HCEC 1CT (cell line): ENCODE data around the gene RAF1.
"Not testable (repeated sequence)": the region's sequence is repeated elsewhere in the genome, so short reads cannot be mapped to it uniquely, and the experiment has no call there.

Source experiments
- DNase-seq: peaks from one replicate; pipeline ENCODE4 v3.0.0-alpha.2; 2017

RAF1 gene

DNA sequence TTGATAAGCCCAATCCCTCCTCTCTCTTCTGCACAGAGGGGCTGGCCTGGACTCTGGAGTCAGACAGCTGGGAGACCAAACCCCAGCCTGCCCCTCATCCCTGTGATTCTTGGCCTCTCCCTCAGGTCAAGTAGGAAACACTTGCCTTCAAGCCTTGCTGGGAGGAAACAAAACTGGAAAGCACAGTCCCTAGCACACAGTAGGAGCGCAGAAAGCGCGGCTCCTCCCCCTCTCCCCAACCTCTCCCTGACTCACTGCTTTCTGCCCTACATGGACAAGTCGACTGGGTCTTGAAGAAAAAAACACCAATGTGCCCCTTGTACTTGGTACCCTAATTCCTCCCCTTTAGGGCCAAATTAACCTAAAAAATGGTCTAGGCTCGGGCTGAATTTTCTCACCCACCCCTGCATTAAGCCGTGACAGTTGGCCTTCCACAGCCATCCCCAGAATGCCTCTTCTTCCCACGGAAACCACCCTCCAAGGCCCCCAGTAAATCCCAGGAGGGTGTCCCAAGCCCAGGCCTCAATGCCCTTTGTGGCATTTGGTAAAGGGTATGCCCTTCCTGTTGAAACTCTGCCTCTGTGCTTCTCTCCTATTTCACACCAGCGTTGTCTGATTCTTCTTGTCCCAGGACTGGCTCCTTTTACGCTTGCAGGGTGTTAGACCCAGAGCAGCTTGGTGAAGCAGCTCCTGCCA, 11.3 kb upstream of the RAF1 start:
- DNase-seq: no peak

DNA sequence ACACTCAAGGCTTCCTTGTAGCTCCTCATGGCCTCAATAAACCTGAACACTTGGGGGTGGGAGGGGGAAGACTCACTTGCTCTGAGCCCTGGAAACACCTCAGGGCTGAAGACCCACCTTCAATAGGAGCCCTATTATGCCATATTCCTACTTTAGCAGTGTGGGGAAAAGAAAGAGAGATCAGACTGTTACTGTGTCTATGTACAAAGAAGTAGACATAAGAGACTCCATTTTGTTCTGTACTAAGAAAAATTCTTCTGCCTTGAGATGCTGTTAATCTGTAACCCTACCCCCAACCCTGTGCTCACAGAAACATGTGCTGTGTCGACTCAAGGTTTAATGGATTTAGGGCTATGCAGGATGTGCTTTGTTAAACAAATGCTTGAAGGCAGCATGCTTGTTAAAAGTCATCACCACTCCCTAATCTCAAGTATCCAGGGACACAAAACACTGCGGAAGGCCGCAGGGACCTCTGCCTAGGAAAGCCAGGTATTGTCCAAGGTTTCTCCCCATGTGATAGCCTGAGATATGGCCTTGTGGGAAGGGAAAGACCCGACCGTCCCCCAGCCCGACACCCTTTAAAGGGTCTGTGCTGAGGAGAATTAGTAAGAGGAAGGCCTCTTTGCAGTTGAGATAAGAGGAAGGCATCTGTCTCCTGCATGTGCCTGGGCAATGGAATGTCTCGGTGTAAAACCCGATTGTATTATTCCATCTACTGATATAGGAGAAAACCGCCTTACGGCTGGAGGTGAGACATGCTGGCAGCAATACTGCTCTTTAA, 10.2 kb upstream of the RAF1 start:
- DNase-seq: not testable (repeated sequence)

DNA sequence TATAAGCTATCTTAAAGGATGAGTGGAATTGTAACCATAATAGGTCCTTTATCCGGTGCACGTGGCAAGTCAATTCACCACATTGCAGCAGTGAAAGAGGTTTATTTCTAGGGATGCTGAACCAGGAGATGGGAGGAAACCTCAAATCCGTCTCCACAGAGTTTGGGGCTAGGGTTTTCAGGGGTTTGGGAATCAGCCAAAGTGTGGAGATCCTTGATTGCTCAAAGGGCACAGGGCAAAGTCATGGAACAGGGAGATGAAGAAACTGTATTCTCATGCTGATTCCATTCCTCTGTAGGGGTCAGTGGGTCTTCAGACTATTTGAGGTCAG, 7.2 kb upstream of the RAF1 start:
- DNase-seq: no peak

DNA sequence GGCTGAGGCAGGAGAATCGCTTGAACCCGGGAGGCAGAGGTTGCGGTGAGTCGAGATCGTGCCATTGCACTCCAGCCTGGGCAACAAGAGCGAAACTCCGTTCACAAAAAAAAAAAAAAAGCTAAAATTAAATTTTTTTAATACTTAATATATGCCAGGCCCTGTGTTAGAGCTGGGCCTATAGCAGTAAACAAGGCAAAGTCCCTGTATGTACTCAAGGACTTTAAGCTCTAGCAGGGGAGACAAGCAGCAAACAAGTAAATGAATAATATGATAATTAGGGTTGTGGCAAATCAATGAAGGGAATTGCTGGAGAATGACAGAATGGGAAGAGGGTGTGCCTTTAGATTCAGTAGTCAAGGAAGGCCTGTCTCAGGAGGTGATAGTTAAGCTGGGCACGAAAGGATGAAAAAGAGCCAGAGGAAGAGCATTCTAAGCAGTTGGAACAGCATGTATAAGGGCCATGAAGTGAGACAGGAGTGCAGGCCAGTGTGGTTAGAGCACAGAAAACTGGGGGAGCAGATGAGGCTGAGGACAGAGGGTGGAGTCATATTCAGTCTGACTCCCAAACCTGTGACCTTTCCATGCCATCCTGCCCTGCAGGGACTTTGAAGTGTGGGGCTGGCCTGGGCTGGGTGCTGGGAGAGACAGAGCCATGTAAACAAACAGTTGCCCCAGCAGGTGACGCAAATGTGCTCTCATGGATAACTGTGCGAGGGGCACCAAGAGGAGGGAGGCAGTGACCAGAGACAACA, 6.6 kb upstream of the RAF1 start:
- DNase-seq: no peak

DNA sequence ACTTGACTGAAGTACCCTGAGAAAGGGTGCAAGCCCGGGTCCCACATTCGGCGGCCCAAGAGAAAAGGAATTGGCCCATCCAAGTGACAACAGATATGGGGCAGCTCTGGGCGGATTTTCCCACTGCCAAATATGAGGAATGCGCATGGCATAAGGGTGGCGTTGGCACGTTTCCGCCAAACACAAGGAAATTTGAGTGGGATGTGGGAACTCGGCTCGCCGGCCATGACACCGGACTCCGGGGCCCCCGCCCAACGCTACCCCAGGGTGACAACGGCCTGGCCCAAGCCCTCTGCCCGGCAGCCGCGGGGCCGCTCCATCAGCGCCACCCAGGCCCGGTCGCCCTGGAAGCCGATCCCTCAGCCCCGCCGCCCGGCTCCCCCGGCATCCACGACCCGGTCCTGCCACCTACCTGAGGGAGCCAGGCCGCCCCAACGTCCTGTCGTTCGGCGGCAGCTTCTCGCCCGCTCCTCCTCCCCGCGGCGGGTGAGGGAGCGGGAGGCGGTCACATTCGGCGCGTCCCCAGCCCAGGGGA, 449 bp downstream of the RAF1 start:
- no peak for DNase-seq

DNA sequence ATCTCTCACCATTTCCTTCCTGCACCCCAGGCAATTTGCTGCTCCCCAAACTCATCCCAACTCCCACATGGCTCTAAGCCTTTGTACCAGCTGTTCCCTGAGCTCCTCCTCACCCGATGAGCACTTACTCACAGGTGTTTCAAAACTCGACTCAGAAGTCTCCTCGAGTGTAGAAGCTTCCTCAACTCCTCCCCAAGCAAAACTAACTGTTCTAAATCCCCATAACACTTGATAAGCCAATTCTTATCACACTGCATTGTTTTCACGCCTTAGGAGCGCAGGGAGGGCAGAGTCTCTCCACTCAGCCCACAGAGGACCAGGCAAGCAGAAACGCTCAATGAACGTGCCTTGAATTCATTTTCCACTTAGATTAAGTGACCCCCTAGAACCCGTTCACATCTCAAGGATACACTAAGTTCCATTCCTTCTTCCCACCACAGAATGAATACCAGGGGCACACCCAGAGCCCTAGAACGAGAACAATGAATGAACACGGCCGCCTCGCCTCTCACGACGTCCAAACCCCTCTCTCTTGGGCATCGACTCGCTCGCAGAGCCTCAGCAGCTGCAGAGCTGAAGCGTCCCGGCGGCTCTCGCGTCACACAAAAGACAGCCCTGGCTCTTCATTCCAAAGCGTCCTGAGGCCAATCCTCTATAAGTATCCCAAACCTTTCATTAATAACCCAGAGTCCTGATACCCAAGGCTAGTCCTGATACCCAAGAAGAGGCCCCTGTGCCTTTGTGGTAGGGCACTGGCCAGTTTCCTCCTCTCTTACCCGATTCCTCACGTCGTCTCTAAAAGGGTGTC, 1.1 kb downstream of the RAF1 start:
- DNase-seq: peak; percentile 76

DNA sequence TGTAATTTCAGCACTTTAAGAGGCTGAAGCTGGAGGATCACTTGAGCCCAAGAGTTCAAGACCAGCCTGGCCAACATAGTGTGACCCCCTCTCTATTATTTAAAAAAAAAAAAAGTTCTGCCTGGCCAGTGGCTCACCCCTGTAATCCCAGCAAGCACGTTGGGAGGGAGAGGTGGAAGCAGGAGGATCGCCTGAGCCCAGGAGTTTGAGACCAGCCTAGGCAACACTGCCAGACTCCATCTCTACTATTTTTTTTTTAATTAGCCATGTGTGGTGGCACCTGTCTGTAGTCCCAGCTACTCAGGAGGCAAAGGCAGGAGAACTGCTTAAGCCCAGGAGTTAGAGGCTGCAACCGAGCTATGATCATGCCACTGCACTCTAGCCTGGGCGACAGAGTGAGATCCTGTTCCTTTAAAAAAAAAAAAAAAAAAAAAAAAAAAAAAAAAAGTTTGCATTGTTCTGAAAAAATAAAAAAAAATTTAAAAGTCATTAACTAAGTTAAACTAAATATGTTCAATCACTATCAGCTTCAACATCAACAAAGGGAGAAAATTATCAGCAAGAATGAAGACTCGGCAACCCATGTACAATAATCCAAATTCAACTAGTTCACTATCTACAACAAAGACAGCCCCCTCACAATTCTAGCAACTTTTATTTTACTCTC, 1.9 kb downstream of the RAF1 start:
- DNase-seq: no peak

DNA sequence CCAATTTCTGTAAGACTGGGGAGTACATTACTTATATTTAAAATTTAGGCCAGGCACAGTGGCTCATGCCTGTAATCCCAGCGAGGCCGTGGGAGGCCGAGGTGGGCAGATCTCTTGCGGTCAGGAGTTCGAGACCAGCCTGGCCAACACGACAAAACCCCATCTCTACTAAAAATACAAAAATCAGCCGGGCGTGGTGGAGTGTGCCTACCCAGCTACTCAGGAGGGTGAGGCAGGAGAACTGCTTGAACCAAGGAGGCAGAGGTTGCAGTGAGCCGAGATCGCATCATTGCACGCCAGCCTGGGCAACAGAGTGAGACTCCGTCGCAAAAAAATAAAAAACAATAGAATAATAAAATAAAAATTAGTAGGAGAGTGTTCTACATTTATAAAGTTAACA, 2.5 kb downstream of the RAF1 start:
- DNase-seq: not testable (repeated sequence)

DNA sequence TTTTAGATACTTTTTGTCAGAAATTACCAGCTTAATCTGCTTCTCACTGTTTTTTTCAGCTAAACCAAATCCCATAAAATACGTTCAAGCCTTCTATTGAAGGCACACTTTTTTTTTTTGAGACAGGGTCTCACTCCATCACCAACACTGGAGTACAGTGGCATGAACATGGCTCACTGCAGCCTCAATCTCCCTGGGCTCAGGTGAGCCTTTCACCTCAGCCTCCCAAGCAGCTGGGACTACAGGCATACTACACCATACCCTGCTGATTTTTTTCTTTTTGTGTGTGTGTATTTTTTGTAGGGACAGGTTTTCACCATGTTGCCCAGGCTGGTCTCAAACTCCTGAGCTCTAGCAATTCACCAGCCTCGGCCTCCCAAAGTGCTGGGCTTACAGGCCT, 3.7 kb downstream of the RAF1 start:
- no peak for DNase-seq

DNA sequence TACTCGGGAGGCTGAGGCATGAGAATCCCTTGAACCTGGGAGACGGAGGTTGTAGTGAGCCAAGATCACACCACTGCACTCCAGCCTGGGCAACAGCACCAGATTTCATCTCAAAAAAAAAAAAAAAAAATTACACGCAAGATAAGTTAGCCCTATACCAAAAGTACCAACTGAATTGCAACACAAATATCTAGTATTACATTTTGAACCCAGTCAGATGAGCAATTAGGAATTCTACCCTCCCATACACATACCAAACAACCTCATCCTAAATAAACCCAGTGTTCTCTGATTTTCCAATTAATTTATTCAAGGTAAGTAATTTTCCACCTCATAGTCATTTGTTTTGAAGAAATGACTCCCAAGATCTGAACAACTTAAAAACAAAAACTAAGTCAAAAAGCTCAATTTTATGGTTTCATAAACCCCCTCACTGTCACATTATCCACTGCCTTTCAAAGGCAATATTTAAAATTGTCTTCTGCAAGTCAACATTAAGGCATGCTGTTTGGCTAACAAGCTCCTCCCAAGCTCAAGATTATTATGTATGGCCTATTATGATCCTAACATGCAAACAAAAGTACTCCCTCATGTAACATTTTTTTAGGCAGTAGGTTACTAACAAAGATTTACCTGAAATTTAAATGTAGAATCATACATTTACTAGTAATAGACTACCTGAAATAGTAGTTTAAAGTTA, 4.5 kb downstream of the RAF1 start:
- DNase-seq: peak; percentile 68

DNA sequence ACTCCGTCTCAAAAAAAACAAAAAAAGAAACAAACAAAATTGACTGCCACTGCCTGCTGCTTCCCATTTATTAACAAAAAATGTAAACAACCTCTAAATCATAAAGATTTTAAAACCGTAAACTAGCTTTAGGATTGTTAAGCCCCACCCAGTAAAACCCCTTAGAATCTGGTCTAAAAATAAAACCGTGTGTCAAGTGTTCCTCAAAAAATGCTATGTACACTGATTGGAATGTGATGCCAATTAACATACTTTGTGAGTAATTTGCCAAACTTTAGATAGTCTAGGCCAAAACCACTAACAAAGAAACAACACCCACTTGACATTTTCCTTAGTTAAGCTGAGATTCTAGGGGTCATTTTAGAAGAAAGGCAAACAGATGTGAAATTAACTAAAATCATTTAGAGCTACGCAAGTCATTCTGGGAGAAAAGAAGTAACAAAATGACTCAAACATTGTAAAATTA, 5.3 kb downstream of the RAF1 start:
- peak; percentile 87 for DNase-seq

DNA sequence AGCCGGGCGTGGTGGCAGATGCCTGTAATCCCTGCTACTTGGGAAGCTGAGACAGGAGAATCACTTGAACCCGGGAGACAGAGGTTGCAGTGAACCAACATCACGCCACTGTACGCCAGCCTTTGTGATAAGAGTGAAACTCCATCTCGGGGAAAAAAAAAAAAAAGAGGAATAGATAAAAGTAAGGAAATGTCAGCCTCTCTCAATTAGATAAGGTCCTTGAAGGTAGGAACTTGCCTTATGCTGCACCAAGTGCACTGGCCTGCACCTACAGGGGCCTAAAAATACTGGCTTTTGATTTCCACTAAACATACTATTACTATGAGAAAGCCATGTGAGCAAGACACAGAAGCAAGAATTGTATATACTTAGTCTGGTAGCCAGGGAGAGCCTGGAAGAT, 7.1 kb downstream of the RAF1 start:
- no peak for DNase-seq

DNA sequence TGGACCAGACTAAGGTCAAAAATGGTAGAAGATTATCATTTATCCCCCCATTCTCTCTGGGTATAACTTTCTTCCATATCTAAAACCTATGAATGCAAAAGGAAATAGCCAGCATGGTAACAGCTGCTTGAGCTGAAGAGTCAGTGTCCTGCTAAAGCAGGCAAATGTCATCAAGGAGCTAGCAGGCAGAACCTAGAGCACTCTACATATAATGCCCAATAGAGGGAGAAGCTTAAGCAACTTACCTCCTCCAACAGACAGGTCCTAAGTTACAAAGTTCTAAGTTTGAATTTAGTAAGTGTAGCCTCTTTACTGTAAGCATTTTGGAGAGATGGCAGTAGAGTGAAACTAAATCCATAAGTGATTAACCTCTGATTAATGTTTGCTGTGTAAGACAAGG, 7.7 kb downstream of the RAF1 start:
- no peak for DNase-seq

DNA sequence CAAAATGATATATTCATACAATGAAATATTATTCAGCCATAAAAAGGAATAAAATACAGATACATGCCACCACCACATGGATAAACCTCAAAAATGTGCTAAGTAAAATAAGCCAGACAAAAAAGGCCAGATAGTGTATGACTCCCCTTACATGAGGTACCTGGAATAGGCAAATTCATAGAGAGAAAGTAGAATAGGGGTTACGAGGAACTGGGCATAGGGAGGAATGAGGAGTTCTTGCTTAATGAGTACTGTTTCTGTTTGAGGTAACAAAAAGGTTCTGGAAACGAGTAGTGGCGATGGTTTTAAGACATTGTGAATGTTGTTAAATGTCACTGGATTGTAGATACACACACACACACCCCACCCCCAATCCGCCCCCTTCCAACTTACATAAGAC, 8.2 kb downstream of the RAF1 start:
- no peak for DNase-seq

DNA sequence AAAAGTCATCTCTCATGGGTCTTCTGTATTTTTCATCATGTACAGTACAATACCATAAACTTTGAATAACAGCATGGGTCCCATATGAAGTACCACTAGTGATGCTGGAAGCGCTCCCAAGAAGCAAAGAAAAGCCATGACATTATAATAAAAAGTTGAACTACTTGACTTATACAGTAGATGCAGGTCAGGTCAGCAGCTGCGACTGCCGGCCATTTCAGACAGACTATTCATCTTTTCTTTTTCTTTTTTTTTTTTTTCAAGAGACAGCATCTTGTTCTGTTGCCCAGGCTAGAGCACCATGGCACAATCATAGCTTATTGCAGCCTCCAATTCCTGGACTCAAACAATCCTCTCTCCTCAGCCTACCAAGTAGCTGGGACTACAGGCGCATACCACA, 10.2 kb downstream of the RAF1 start:
- no peak for DNase-seq

DNA sequence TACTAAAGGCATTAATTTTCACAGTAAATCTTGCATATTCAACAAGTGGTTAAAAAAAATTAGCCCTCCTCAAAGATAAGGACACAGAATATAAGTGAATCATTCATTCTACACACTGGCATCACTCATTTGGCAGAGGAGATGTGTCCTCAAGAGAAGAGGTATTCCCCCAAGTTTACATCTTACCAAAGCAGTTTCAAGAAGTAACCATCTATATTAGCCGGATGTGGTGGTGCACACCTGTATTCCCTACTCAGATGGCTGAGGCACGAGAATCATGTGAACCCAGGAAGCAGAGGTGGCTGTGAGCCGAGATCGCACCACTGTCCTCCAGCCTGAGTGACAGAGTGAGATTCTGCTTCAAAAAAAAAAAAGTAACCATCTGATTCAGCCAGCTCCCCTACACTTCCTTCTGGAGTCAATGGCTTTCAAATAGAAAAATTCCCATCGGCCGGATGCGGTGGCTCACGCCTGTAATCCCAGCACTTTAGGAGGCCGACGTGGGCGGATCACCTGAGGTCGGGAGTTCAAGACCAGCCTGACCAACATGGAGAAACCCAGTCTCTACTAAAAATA, 15.4 kb downstream of the RAF1 start:
- DNase-seq: no peak

DNA sequence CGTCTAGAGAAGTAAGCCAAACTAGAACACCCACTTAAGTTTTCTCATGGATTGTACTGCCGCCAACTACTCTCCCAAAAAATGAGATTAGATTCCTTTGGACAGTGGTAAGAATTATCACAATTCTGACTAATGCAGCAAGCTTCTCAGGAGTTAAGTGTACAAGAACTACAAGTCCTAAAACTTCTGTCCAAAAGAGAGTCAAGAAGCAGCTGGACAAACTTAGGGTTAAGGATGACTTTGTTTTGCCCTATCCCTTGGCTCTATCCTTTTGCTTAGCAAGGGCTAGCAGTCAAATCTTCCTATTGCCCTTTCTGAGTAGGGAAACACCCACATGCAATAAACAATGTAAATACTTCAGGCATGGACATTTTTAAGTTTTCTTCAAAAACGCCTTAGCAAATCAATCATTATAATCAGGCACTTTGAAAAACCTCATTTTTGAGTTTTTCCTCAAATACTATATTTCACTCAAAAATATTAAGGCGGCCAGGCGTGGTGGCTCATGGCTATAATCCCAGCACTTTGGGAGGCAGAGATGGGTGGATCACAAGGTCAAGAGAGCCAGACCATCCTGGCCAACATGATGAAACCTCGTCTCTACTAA, 19.5 kb downstream of the RAF1 start:
- peak; percentile 83 for DNase-seq

DNA sequence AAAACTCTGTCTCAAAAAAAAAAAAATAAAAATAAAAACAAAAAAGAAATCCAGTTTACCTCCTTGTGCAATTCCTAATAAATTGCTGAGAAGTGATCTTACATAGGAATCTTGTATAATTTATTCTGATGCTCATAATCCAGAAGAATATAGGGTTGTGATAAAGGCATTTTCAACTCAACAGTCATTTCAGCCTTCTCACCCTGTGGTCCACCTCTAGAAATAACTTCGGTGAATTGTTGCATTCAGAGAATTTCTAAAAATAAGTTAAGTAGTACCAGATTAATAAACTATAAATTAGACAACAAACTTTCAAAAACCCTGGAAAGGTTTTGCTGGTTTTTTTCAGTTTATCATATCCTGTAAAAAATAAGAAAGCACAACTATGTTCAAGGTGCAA, 20.2 kb downstream of the RAF1 start:
- DNase-seq: no peak

DNA sequence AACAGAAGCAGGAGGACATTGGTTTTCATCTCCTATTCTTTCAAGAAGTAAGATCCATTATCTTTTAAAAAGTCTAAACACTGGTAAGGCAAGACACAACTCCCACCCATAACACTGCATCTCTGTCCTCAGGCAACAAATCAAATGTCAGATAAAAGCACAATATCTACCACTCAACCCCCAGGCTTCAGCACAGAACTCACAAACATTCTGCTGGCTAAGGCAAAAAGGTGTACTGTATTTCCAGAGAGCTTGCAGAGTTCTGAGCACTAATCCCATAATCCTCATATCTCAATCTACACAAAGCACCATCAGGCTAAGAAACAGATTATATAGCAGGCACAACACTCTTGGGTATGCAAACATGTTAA, 20.9 kb downstream of the RAF1 start:
- no peak for DNase-seq

DNA sequence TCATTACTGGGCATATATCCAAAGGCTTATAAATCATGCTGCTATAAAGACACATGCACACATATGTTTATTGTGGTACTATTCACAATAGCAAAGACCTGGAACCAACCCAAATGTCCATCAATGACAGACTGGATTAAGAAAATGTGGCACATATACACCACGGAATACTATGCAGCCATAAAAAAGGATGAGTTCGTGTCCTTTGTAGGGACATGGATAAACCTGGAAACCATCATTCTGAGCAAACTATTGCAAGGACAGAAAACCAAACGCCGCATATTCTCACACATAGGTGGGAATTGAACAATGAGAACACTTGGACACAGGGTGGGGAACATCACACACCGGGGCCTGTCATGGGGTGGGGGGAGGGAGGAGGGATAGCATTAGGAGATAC, 23.1 kb downstream of the RAF1 start:
- DNase-seq: not testable (repeated sequence)

DNA sequence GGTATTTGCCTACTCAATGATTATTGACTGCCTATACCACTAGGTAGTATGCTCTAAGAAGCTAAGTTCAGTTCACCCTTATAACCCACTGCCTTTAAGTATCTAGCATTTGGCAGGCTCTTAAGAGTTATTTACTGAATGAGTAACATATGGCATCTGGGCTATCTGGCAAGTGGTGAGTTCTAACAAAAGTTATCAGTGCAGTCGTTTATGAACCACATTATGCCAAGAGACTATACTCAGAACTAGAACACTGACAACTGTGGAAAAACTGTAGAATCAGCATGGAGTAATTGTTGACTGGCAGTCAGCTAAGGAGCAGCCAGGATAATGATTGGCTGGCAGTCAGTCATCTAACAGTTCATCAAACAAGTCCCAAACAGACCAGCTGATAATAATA, 25.8 kb downstream of the RAF1 start:
- DNase-seq: no peak
